Neural crest cell (in vitro differentiated cells): ENCODE data around the gene SYT8. TPM values are rescaled to one million over a fixed set of nuclear protein-coding genes. Genes with fewer than 3 reads are reported as not detected.

Source experiments
- DNase-seq: peaks from one replicate; pipeline ENCODE4 v3.0.0; 2021; ENCODE audit warnings: low read depth, mixed read lengths, low spot score
- H3K27ac Mint-ChIP-seq: one replicate; pipeline ENCODE4 v1.8.0; 2021; ENCODE audit warnings: mild to moderate bottlenecking, mixed read lengths; ENCODE audit not compliant: unreplicated experiment
- H3K27me3 Mint-ChIP-seq: 2 replicates; pipeline ENCODE4 v1.8.0; 2021; ENCODE audit warnings: low read depth, mild to moderate bottlenecking, mixed read lengths
- H3K36me3 Mint-ChIP-seq: 2 replicates; pipeline ENCODE4 v1.8.0; 2021; ENCODE audit warnings: low read depth, mild to moderate bottlenecking, mixed read lengths
- H3K4me1 Mint-ChIP-seq: 2 replicates; pipeline ENCODE4 v1.8.0; 2021; ENCODE audit warnings: mixed read lengths
- H3K4me3 Mint-ChIP-seq: one replicate; pipeline ENCODE4 v1.8.0; 2021; ENCODE audit warnings: mild to moderate bottlenecking, mixed read lengths
- H3K9me3 Mint-ChIP-seq: 2 replicates; pipeline ENCODE4 v1.8.0; 2021; ENCODE audit warnings: mixed read lengths
- CTCF ChIP-seq: fragments of 200-600 bp; sonication (generic); conservative IDR thresholded peaks from 2 replicates; pipeline ENCODE4 v1.5.0; 2021; ENCODE audit warnings: antibody characterized with exemption, mild to moderate bottlenecking
- total RNA-seq: library from RNA; stranded (reverse); gene quantifications from 2 replicates; pipeline ENCODE4 v1.2.1, GENCODE V29; 2021

SYT8 gene
- total RNA-seq, 1 donor from 2014 or later = not detected

GRCh38 chr11:1824221-1825038 is 10.4 kb upstream of the SYT8 start:
- Mint-ChIP-seq H3K9me3 (peaks cover 6% of the 10 kb centered on the region), H3K27me3 (no peaks in the 10 kb centered on the region), H3K4me1 (no peaks in the 10 kb centered on the region), H3K27ac (no peak overlapping the region), H3K36me3 (no peaks in the 10 kb centered on the region), H3K4me3 (no peak overlapping the region)
- no peak for TF ChIP-seq CTCF
- DNase-seq = no peak

GRCh38 chr11:1825039-1825740 is 9.6 kb upstream of the SYT8 start:
- H3K27ac Mint-ChIP-seq = no peak overlapping the region
- H3K36me3 Mint-ChIP-seq = no peaks in the 10 kb centered on the region
- H3K4me3 Mint-ChIP-seq = no peak overlapping the region
- H3K27me3 Mint-ChIP-seq = no peaks in the 10 kb centered on the region
- no peaks in the 10 kb centered on the region for H3K4me1 Mint-ChIP-seq
- peaks cover 6% of the 10 kb centered on the region for H3K9me3 Mint-ChIP-seq
- TF ChIP-seq CTCF = peak; percentile 73
- peak; percentile 86 for DNase-seq

- Mint-ChIP-seq H3K36me3 (no peaks in the 10 kb centered on the region), H3K4me1 (no peaks in the 10 kb centered on the region), H3K9me3 (peaks cover 6% of the 10 kb centered on the region), H3K27me3 (no peaks in the 10 kb centered on the region), H3K27ac (no peak overlapping the region), H3K4me3 (no peak overlapping the region)
- DNase-seq = no peak
- no peak for TF ChIP-seq CTCF
These were observed 8.9 kb upstream of the SYT8 start for GRCh38 chr11:1825785-1826451.

- H3K9me3 Mint-ChIP-seq = no peaks in the 10 kb centered on the region
- no peak for TF ChIP-seq CTCF
- DNase-seq = no peak
- no peak overlapping the region for H3K27ac Mint-ChIP-seq
- no peaks in the 10 kb centered on the region for H3K36me3 Mint-ChIP-seq
- H3K4me3 Mint-ChIP-seq = no peak overlapping the region
- H3K27me3 Mint-ChIP-seq = no peaks in the 10 kb centered on the region
- H3K4me1 Mint-ChIP-seq = no peaks in the 10 kb centered on the region
These were observed 8.2 kb upstream of the SYT8 start for GRCh38 chr11:1826552-1827094.

- DNase-seq = no peak
- H3K27ac Mint-ChIP-seq = no peak overlapping the region
These were observed 7.5 kb upstream of the SYT8 start for GRCh38 chr11:1827095-1827813.

More at GRCh38 chr11:1827095-1827813, 7.5 kb upstream of the SYT8 start:
- TF ChIP-seq CTCF = no peak
- no peaks in the 10 kb centered on the region for H3K4me1 Mint-ChIP-seq
- no peak overlapping the region for H3K4me3 Mint-ChIP-seq
- no peaks in the 10 kb centered on the region for H3K27me3 Mint-ChIP-seq
- H3K36me3 Mint-ChIP-seq = no peaks in the 10 kb centered on the region
- H3K9me3 Mint-ChIP-seq = no peaks in the 10 kb centered on the region
